SW 1271 (cell line): ENCODE measurements around the gene PSAP.

ENCODE experiments used
- DNase-seq, 2 experiments: peaks; one replicate each; lab custom pipeline; 2025; lab: John Stamatoyannopoulos, UW

The PSAP gene

DNA sequence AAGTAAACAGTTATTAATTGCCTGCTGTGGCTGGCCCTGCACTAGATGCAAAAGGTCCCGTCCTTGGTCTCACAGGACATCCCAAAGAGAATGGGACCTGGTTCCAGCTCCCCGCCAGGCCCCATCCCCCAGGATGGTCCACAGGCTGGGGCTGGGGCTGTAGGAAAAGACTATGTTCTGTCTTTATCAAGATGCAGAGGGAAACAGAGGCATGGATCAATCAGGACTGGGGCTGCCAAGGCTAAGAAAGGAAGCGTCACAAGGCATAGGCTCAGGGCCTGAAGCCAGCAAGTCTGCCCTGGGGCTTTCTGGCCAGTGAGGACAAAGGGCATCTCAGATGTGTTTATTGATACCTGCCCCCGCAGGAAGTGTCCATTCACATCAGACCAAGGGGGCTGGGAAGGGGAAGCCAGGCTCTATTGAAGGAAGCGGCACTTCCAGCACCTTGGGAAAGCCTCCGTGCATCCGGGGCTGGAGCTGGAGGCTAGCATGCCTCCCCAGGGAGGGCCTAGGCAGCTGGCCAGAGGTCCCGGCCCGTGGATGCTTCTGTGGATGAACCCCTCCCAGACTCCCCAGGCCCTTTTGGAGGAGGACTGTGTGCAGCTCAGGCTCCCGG lies 83.5 kb downstream of the PSAP start:
- peak in 1 of 2 experiments; percentile 63 for DNase-seq

DNA sequence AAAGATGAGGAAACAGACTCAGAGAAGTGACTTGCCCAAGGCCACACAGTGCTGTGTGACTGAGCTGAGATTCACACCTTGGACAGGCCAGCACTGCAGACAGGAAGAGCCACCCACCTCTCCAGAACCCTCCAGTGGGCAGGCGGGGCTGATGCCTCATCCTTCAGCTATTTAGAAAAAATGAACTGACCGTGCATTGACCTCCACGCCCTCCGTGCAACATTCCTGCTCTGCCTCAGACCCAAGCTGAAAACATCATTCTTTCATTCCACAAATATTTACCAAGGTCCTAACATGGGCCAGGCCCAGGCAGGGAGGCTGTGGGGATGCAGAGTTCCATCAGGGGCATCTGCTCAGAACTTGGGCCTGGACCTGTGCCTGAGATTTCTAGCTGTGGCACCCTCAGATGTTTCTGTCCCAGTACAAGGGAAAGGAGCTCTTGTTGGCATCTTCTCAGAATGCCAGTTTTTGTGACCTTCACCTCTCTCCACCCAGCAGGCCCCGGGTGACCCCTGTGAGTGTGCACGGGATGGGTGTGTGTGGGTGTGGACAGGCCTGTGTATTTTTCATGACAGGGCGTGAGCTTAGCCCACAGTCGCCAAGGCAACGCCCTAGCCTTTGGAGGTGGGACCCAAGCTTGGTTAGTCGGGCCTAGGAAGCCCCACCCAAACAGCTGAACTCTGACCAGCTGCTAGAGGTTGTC lies 84.2 kb downstream of the PSAP start:
- peak; percentile 72 to 92 for DNase-seq
